HG02571 (cell line): Measurements from ENCODE around the gene MATN4.

ENCODE experiments used
- ATAC-seq: cut with Tn5 transposase; IDR thresholded peaks from one replicate; pipeline ENCODE4 v1.9.1; 2021; ENCODE audit warnings: mild to moderate bottlenecking, moderate library complexity; ENCODE audit not compliant: unreplicated experiment

The MATN4 gene

DNA sequence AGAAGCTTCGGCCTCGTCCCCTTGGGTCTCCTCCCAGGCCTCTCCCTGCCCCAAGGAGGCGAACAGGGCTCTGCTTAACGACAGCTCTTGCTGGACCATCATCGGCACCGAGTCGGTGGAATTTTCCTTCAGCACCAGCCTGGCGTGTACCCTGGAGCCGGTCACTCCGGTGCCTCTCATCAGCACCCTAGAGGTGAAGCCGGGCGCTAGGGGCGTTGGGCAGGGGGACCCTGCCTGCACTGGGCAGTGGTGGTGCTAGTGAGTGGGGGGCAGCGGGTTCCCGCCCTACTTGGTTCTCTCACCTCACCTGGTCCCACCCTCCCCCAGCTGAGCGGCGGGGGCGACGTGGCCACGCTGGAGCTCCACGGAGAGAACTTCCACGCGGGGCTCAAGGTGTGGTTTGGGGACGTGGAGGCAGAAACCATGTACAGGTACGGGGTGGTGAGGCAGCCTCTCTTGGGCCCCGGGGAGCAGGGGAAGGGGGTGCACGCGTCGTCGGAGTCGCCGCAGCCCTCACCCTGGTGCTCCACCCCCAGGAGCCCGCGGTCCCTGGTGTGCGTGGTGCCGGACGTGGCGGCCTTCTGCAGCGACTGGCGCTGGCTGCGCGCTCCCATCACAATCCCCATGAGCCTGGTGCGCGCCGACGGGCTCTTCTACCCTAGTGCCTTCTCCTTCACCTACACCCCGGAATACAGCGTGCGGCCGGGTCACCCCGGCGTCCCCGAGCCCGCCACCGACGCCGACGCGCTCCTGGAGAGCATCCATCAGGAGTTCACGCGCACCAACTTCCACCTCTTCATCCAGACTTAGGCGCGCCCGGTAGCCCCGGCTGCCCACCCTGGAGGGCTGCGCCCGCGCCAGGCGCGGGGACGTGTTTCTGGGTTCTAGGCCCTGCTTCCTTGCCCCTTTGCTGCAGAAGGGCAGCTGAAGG, 8.3 kb upstream of the MATN4 start:
- ATAC-seq: no peak

DNA sequence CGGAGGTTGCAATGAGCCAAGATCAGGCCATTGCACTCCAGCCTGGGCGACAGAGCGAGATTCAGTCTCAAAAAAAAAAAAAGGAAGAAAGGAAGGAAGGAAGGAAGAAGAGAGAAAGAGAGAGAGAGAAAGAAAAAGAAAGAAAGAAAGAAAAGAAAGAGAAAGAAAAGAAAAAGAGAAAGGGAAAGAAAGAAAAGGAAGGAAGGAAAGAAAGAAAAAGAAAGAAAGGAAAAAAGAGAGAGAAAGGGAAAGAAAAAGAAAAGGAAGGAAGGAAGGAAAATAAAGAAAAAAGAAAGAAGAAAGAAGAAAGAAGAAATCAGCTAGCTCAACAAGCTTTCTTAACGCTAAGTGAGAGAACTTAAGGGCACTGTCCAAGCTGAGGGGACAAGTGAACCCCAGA, 7.6 kb upstream of the MATN4 start:
- ATAC-seq: no peak

DNA sequence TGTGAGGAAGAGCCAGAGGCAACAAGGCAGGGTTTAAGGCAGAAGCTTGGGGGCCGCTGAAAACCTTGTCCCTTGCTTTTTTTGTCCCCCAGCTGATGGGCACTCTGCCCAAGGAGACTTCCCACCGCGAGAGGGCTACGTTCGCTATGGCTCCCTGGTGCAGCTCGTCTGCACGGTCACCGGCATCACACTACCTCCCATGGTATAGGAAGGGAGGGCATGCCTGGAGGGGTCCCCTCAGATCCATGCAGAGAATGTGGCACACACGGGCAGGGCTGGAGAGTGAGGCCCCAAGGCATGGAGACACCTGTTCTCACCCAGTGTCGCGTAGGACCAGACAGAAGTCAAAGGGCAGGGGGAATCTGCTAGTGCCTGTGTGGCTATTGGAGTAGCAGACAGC, 5.8 kb upstream of the MATN4 start:
- ATAC-seq: no peak

DNA sequence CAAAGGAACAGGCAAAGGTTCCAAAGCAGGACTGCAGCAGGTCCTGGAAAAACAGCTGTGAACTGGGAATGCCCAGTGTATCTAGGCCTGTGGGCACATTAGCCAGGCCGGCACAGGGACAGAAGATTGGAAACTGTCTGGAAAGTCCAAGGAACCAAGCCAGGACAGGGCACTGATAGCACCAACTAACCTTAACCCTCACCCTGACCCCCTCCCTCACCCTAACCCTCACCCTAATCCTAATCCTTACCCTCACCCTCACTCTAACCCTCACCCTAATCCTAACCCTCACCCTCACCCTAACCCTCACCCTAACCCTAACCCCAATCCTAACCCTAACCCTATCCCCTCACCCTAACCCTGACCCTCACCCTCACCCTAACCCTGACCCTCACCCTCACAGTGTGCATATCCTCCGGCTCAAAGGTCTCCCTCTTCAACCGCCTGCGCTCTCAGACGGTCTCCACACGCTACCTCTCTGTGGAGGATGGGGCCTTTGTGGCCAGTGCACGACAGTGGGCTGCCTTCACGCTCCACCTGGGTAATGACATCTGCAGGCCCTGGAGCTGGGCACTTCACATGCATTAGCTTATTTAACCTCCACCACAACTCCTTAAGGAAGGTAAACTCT, 5.1 kb upstream of the MATN4 start:
- no peak for ATAC-seq

DNA sequence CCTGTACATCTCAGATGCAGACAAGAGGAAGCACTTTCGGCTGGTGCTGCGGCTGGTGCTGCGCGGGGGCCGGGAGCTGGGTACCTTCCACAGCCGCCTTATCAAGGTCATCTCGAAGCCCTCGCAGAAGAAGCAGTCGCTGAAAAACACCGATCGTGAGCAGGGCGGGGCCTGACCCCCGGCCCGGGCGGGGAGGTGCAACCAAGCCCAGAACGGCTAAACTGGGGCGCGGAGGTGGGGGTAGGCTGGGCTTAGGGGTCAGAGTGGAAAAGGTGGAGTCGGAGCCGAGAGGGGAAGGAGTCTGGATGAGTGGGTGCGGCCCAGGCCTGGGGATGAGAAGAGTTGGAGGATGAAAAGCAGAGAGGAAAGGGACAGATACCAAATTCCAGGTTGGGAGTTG, 4.1 kb upstream of the MATN4 start:
- no peak for ATAC-seq

DNA sequence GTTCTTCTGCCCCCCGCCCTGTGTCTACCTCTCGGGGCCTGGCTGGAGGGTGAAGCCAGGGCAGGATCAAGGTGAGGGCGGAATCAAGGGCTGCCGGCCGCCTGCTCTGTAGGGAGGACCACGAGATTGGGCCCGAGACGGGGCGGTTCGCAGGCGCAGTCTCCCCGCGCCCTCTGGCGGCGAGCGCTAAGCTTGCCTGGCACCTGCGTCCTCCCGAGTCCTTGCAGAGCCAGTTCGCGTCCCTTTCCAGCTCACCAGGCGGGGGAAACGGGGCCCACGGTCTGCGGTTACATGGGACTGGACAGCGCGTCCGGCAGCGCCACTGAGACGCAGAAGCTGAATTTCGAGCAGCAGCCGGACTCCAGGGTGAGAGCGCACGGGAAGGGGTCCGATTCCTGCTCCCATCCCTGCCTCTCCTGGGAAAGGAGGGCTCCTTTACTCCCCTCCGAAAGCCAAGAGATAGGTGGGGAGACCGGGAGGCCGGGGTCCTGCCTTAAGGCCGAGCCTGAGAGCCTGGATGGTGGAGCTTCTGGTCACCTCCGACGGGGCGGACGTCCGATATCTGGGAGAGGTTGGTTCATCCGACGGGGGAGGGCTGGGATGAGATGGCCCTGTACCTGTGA, 3.6 kb upstream of the MATN4 start:
- ATAC-seq: no peak

DNA sequence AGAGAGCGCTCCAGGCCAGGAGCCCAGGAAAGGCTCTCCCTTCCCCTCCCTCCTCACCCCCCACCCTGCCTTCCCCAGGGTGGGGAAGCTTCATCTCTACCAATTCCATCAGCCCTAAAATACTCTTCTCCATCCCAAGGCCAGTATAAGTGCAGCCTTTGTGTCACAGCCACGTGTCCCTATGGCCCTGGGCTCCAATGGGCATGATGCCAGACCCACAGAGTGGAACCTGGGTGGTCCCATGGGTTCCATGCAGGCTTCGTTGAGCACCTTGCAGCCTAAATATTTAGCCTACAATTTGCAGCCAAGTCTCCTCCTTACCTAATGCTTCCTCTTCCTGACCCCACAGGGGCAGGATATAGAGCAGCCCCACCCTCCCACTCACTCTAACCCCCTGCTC, 976 bp upstream of the MATN4 start:
- no peak for ATAC-seq

DNA sequence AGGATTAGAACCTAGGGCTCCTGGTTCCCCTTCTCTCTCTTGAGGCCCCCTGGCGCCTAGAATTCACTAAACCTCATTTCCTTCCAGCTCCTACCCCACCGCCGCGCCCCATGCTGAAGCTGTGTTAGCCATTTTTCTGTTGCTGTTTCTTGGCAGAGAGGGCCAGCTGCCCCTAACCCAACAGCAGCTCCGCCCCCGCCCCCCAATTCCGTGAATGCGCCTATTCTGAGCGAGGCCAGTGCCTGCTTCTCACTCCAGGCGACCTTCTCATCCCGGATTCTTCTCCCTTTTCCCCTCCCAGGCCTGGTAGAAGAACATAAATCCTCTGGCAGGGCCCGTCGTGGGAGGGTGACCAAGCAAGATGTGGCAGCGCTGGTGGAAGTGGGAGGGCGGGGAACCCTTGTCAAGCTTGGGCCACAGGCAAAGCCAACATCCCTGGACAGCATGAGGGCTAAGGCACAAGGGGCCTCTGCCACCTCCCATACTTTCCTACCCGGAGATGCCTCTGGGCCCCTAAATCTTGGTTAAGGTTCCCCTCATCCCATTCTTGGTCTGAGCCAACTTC, 941 bp downstream of the MATN4 start:
- ATAC-seq: no peak

DNA sequence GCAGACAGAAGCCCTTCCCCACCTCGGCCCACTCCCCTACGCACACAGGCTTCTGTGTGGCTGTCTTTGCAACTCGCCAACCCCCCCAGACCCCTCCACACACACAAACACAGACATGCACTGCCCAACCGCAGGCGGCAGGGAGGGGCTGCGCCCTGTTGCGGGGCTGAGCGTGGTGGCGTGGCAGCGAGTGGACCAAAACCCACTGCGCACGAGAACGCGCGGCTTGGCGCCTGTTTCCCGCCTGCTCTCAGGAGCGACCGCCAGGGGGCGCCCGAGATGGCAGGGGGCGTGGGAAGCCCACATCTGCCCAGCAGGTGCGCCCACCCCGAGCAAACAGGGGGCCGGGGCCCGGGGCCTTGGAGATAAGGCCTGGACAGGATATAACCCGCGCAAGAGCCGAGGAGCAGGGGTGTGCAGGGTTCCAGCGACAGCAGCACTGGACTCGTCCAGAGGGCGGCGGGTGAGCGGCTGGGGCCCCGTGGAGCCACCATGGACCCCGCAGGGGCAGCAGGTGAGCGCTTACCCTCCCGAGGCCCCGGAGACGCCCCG, 1.6 kb downstream of the MATN4 start, which contains the start of gene RBPJL:
Gene RBPJL, plus strand, starts transcription at position 410 of the 552 bp plus-strand sequence. Its CDS starts 83 bp downstream, at position 493.
- no peak for ATAC-seq

DNA sequence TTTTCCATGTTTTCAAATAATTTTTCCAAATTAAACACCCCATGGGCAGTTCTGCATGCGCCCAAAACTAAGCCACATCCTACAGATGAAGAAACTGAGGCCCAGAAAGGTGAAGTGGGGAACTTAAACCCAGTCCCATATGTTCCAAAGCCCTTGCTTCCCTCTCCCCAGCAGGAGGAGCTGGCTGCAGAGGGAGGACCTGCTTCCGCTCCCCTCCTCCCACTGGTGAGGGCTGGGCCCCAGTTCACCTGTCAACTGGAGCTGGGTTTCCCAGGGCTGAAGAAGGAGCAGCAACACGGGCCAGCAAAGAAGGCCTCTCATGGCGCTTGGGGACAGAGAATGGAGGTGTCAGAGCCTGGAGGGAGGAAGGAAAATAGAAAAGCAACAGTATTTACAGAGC, 2.8 kb downstream of the MATN4 start:
- ATAC-seq: no peak

DNA sequence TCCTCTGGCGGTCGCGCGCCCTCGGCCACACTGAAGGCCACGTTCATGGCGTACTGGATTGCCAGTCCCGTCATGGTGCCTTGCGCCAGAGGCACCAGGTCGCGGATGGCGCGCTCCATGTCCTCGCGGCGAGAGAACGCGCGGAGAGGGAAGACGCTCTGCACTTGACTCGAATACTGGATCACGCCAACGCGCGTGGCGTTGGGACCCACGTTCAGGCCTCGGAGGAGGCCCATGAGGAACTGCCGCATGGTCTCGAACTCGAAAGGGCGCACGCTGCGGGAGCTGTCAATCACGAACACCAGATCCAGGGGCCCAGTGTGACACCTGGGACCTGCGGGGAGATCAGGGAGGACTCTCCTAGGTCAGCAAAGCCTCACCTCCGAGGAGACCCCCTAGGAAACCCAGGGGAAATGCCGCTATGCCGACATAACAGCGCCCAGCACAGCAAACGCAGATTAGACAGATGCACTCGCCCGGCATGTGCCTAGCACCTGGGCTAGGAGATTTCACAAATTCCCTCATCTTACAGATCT, 3.6 kb downstream of the MATN4 start:
- ATAC-seq: no peak

DNA sequence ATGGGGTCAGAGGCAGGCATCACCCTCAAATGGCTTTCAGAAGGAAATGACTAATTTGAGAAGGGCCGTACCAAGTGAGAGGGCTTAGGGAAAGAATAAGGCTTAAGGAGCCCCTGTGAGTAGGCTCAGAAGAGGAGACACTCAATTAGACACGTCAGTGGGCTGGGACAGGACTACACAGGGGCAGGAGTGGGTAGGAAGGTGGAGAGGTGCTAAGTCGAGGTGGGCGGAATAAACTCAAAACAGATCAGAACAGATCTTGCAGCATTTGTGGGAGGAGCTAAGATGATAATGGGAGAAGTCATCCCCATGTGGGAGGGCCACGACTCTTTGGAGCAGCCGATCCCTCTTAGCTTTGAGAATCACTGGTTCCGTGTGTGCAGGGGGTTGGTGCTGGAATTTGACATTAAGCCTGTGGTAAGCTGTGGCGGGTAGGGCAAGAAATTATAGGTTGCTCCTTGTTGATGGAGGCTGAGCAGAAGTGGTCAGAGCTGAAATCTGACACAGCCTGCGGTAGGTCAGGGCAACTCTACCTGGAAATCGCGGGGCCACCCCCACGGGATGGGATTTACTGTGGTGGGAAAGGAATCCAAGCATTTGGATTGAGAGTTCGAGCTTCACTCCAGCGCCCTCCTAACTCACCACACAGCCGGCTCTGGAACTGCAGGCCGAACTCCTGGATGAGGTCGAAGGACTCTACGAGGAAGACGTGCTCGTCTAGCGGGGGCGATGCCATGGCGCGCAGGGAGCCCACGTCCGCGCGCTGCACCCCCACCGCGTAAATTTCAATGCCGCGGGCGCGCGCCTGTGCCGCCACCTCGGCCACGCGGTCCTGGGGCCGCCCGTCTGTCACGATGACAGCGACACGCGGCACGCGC, 4.3 kb downstream of the MATN4 start:
- no peak for ATAC-seq

DNA sequence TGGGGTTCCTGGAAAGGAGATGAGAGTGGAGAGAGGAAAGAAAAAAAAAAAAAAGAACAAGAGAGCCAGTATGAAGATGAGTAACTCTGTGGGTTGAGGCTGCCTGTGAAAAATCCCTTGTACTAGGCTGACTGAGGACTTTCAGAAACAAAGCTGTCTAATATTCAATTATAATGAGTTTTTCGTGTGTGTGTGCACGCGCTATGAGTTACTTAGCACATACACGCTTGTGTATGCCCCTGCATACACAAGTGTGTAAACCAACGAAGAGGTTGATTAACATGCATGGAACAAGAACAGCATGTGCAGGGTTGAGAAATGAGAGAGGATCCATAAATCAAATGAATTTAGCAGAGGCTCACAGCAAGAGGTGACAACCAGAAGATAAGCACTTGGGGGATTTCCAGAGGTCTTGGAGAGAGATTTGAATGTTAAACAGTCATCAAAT, 6.3 kb downstream of the MATN4 start:
- no peak for ATAC-seq

DNA sequence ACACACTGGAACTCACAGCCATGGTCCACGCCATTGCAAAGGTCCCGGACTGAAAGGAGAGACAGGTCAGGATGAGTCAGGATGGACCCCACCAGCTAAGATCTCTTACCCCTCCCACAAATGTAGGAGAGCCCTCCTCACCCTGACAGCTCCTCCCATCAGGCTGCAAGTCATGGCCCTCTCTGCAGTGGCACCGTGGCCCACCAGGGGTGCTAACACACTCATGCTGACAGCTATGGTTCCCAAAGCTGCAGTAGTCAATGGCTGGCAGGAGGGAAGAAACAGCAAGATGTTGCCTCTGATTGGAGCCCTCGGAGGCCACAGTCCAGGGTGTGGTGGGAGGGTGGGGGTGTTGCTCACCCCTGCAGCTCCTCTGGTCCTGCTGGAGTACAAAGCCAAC, 7.1 kb downstream of the MATN4 start:
- no peak for ATAC-seq

DNA sequence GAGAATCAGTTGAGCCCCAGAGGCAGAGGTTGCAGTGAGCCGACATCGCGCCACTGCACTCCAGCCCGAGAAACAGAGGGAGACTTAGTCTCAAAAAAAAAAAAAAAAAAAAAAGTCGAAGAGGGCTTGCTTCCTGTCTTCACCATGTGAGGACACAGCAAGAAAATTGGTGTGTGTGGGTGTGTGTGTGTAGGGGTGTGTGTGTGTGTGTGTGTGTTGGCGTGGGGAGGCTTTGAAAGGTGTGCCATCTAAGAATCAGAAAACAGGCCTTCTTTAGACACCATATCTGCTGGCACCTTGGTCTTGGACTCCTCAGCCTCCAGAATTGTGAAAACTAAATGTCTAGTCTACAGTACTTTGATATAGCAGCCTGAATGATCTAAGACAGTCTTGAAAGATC, 8.3 kb downstream of the MATN4 start:
- no peak for ATAC-seq

DNA sequence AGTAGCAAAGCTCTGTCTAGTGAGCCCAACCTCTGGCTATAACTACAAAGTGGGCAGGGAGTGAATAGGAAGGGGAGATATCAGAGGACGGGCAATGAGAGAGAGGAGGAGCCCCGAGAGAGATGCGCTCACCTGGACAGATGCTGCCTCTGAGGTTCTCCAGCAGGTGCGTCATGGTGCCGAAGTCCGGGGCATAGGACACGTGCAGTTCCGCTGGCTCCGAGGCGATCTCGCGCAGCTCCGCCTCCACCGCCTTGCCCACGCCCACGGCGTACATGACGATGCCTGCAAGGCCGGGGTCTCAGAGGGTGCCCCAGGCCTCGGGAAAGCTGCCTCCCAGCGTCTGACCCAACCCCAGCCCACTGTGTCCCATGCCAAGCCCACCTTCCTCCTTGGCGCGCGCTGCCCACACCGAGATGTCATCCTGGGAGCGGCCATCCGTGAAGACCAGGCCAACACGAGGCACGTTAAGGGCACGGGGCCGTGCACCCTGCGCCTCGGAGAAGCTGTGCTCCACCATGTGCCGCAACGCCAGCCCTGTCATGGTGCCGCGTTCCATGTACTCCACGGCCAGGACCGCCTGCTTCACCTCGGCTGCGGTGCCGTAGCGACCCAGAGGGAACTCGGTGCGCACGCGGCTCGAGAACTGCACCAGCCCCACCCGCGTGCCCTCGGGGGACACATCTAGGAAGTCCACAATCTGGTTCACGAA, 10.2 kb downstream of the MATN4 start:
- ATAC-seq: no peak

DNA sequence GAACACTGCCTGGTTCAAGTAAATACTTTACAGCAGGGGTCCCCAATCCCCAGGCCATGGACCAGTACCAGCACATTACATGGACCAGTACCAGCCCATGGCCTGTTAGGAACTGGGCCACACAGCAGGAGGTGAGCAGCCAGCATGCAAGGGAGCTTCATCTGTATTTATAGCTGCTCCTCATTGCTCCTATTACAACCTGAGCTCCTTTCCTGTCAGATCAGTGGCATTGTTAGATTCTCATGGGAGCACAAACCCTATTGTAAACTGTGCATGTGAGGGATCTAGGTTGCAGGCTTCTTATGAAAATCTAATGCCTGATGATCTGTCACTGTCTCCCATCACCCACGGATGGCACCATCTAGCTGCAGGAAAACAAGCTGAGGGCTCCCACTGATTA, 13.4 kb downstream of the MATN4 start:
- no peak for ATAC-seq

DNA sequence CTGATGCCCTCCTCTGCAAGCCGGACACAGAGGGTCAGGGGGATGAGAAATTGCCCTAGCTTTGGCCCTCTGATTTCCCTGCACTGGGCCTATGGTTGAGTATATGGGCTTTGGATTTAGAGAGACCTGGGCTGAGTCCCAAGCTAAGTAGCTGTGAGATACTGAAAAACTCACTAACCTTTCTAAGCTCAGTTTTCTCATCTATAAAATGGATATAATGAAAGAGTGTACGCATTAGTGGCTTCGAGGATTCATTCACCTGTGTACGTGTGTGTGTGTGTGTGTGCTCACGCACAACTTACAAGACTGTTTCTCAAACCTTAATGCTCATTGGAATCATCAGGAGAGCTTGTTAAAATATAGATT, 14.1 kb downstream of the MATN4 start:
- no peak for ATAC-seq
